Measurements from ENCODE around the gene DIAPH3. TPM values are rescaled to one million over a fixed set of nuclear protein-coding genes. Genes with fewer than 3 reads are reported as not detected.

DIAPH3 gene
- total and polyA plus RNA-seq, 2 donors (not counting 1 experiment from before 2014, with no cell fraction given), result 0.03 to 0.10 TPM

DNA sequence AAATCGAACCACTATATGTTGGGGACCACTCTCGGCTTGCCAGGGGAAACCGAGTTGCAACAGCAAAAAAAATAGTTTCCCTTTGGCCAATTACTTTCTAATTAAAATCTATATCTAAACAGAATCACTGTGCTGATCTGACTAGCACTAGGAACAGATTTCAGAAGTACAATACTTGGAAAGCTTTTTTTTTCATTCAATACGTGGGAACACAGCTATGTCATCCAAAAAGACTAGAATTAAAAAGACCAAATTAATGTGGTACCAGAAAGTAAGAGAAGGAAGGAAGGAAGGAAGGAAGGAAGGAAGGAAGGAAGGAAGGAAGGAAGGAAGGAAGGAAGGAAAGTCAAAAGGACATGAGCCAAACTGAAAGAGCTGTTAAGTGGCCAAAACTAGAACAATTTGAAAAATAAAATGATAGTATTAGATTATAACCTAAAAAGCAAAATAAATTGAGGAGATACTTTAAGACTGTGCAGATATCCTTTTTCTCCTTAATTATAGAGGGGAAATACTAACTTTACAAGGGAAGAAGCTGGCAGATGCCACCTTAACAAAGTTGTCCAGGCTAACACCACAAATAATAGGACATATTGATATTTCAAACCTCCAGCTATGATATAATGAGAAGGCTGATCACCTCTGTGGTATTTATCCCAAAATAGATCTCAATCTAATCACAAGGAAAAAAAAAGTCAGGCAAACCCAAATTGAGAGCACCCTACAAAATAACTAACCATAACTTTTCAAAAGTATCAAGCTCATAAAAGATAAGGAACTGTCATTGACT lies 63.9 kb downstream of the DIAPH3 start:
- ChIA-PET POLR2A (no interaction called here), CTCF (no interaction called here)

More for the DNA sequence above, 63.9 kb downstream of the DIAPH3 start:
- Histone ChIP-seq H3K27ac (ENCODE audit: low read length in 2 of 2) (no peak overlapping the region), H3K9me3 (ENCODE audit: control extremely low read depth in 1 of 3, control insufficient read depth in 2 of 3, insufficient read depth in 1 of 3, low read length in 2 of 3) (peaks cover 0 to 1% (median 0%) of the 10 kb centered on the region in 3 donors), H3K4me1 (ENCODE audit: control insufficient read depth in 2 of 2, insufficient read depth in 2 of 2, low read length in 2 of 2) (no peaks in the 10 kb centered on the region), H4K20me1 (ENCODE audit: control insufficient read depth, insufficient read depth, low read length, poor library complexity, severe bottlenecking) (no peaks in the 10 kb centered on the region), H2AFZ (ENCODE audit: insufficient read depth, low read depth, low read length, poor library complexity, severe bottlenecking) (no peak overlapping the region), H3K79me2 (ENCODE audit: control insufficient read depth, insufficient read depth, low read length) (no peaks in the 10 kb centered on the region), H3K4me2 (replicated peaks; ENCODE audit: low read depth, low read length, poor library complexity, severe bottlenecking) (no peak overlapping the region), H3K27me3 (replicated peaks in 1 of 4; ENCODE audit: control extremely low read depth in 1 of 4, control insufficient read depth in 3 of 4, insufficient read depth in 4 of 4, low read length in 3 of 4) (no peaks in the 10 kb centered on the region), H3K36me3 (replicated peaks in 1 of 2; ENCODE audit: control extremely low read depth in 1 of 2, control insufficient read depth in 1 of 2, extremely low read depth in 1 of 2, insufficient read depth in 2 of 2, low read length in 1 of 2) (no peaks in the 10 kb centered on the region), H3K9ac (ENCODE audit: low read length) (no peak overlapping the region), H3K4me3 (ENCODE audit: control extremely low read depth in 1 of 5, extremely low read depth in 1 of 5, insufficient read depth in 1 of 5, low read depth in 2 of 5, low read length in 4 of 5) (no peak overlapping the region)
- Mint-ChIP-seq H3K27me3 (no peaks in the 10 kb centered on the region), H3K4me1 (no peaks in the 10 kb centered on the region), H3K27ac (no peak overlapping the region), H3K9me3 (ENCODE audit: insufficient read depth) (no peaks in the 10 kb centered on the region), H3K4me3 (no peak overlapping the region)
- intact Hi-C loops (cut with micrococcal nuclease), result no loop called here
- TF ChIP-seq EZH2 (IDR thresholded peaks at IDR 0.05; ENCODE audit: borderline replicate concordance, insufficient read depth, low read depth, low read length, poor library complexity, severe bottlenecking) (no peak), CTCF (IDR thresholded peaks at IDR 0.05) (no peak)
- DNase-seq (no peak), ATAC-seq (ENCODE audit: low read depth) (no peak)
- WGBS (ENCODE audit: insufficient coverage), result 100% methylated on average over 3 of the region's 4 CpGs
